Measurements from ENCODE around the gene F8. TPM values are rescaled to one million over a fixed set of nuclear protein-coding genes. Genes with fewer than 3 reads are reported as not detected.

The F8 gene
- total and polyA plus RNA-seq, 4 donors: 4.8 to 8.0 (median 7.0) TPM

- Histone ChIP-seq H3K36me3 (ENCODE audit: control insufficient read depth, insufficient read depth, low read length) (no peaks in the 10 kb centered on the region), H3K27ac (ENCODE audit: low read depth, low read length) (no peak overlapping the region), H3K27me3 (ENCODE audit: control insufficient read depth, insufficient read depth, low read length) (no peaks in the 10 kb centered on the region), H3K4me1 (ENCODE audit: control insufficient read depth, insufficient read depth, low read length) (no peaks in the 10 kb centered on the region), H3K4me3 (ENCODE audit: low read depth, low read length) (no peak overlapping the region), H3K9me3 (ENCODE audit: control insufficient read depth, insufficient read depth, low read length) (peaks cover 3% of the 10 kb centered on the region)
- DNase-seq (ENCODE audit: low read depth in 4 of 6, low spot score in 6 of 6): no peak
- no CpG with 5 or more reads among the region's 3 CpGs for WGBS (ENCODE audit: insufficient coverage)
Observed at GRCh38 chrX:154990496-154990895, 32.0 kb downstream of the F8 start.

GRCh38 chrX:154988719-154989118 is 33.8 kb downstream of the F8 start:
- no peak for DNase-seq (ENCODE audit: low read depth in 4 of 6, low spot score in 6 of 6)
- Histone ChIP-seq H3K4me3 (ENCODE audit: low read depth, low read length) (no peak overlapping the region), H3K4me1 (ENCODE audit: control insufficient read depth, insufficient read depth, low read length) (no peaks in the 10 kb centered on the region), H3K27me3 (ENCODE audit: control insufficient read depth, insufficient read depth, low read length) (no peaks in the 10 kb centered on the region), H3K36me3 (ENCODE audit: control insufficient read depth, insufficient read depth, low read length) (no peaks in the 10 kb centered on the region), H3K9me3 (ENCODE audit: control insufficient read depth, insufficient read depth, low read length) (peaks cover 3% of the 10 kb centered on the region), H3K27ac (ENCODE audit: low read depth, low read length) (no peak overlapping the region)
- 78% methylated on average over 1 of the region's 3 CpGs for WGBS (ENCODE audit: insufficient coverage)

- Histone ChIP-seq H3K36me3 (ENCODE audit: control insufficient read depth, insufficient read depth, low read length) (no peaks in the 10 kb centered on the region), H3K27me3 (ENCODE audit: control insufficient read depth, insufficient read depth, low read length) (no peaks in the 10 kb centered on the region), H3K9me3 (ENCODE audit: control insufficient read depth, insufficient read depth, low read length) (peaks cover 3% of the 10 kb centered on the region), H3K27ac (ENCODE audit: low read depth, low read length) (no peak overlapping the region), H3K4me1 (ENCODE audit: control insufficient read depth, insufficient read depth, low read length) (no peaks in the 10 kb centered on the region), H3K4me3 (ENCODE audit: low read depth, low read length) (no peak overlapping the region)
- no peak for DNase-seq (ENCODE audit: low read depth in 4 of 6, low spot score in 6 of 6)
- WGBS (ENCODE audit: insufficient coverage): no CpG with 5 or more reads among the region's 3 CpGs
Observed at GRCh38 chrX:154987940-154988339, 34.6 kb downstream of the F8 start.

GRCh38 chrX:154986826-154987575 is 35.5 kb downstream of the F8 start:
- H3K4me1 ChIP-seq (ENCODE audit: control insufficient read depth, insufficient read depth, low read length): no peaks in the 10 kb centered on the region
- H3K27me3 ChIP-seq (ENCODE audit: control insufficient read depth, insufficient read depth, low read length): no peaks in the 10 kb centered on the region
- no peak for DNase-seq (ENCODE audit: low read depth in 4 of 6, low spot score in 6 of 6)
- no peaks in the 10 kb centered on the region for H3K36me3 ChIP-seq (ENCODE audit: control insufficient read depth, insufficient read depth, low read length)
- WGBS (ENCODE audit: insufficient coverage): no CpG with 5 or more reads among the region's 3 CpGs
- H3K27ac ChIP-seq (ENCODE audit: low read depth, low read length): no peak overlapping the region
- H3K9me3 ChIP-seq (ENCODE audit: control insufficient read depth, insufficient read depth, low read length): peaks cover 3% of the 10 kb centered on the region
- H3K4me3 ChIP-seq (ENCODE audit: low read depth, low read length): no peak overlapping the region

- Histone ChIP-seq H3K27ac (ENCODE audit: low read depth, low read length) (no peak overlapping the region), H3K27me3 (ENCODE audit: control insufficient read depth, insufficient read depth, low read length) (no peaks in the 10 kb centered on the region), H3K4me3 (ENCODE audit: low read depth, low read length) (no peak overlapping the region), H3K9me3 (ENCODE audit: control insufficient read depth, insufficient read depth, low read length) (no peaks in the 10 kb centered on the region), H3K4me1 (ENCODE audit: control insufficient read depth, insufficient read depth, low read length) (no peaks in the 10 kb centered on the region), H3K36me3 (ENCODE audit: control insufficient read depth, insufficient read depth, low read length) (no peaks in the 10 kb centered on the region)
- no peak for DNase-seq (ENCODE audit: low read depth in 4 of 6, low spot score in 6 of 6)
- 10% methylated on average over 3 of the region's 6 CpGs for WGBS (ENCODE audit: insufficient coverage)
Observed at GRCh38 chrX:154981116-154981411, 41.5 kb downstream of the F8 start.

GRCh38 chrX:154980330-154981115 is 42.0 kb downstream of the F8 start:
- Histone ChIP-seq H3K9me3 (ENCODE audit: control insufficient read depth, insufficient read depth, low read length) (no peaks in the 10 kb centered on the region), H3K36me3 (ENCODE audit: control insufficient read depth, insufficient read depth, low read length) (no peaks in the 10 kb centered on the region), H3K4me3 (ENCODE audit: low read depth, low read length) (peak overlapping the region; percentile 20), H3K4me1 (ENCODE audit: control insufficient read depth, insufficient read depth, low read length) (no peaks in the 10 kb centered on the region), H3K27ac (ENCODE audit: low read depth, low read length) (no peak overlapping the region), H3K27me3 (ENCODE audit: control insufficient read depth, insufficient read depth, low read length) (no peaks in the 10 kb centered on the region)
- 25% methylated on average over 7 of the region's 11 CpGs for WGBS (ENCODE audit: insufficient coverage)
- DNase-seq (ENCODE audit: low read depth in 4 of 6, low spot score in 6 of 6): peak in 5 of 6 donors; percentile 15 to 78 (median 35)

- H3K27me3 ChIP-seq (ENCODE audit: control insufficient read depth, insufficient read depth, low read length): no peaks in the 10 kb centered on the region
- no peaks in the 10 kb centered on the region for H3K36me3 ChIP-seq (ENCODE audit: control insufficient read depth, insufficient read depth, low read length)
- no peak for DNase-seq (ENCODE audit: low read depth in 4 of 6, low spot score in 6 of 6)
- no peak overlapping the region for H3K4me3 ChIP-seq (ENCODE audit: low read depth, low read length)
- no peaks in the 10 kb centered on the region for H3K4me1 ChIP-seq (ENCODE audit: control insufficient read depth, insufficient read depth, low read length)
- WGBS (ENCODE audit: insufficient coverage): 50% methylated on average over 4 of the region's 4 CpGs
- no peaks in the 10 kb centered on the region for H3K9me3 ChIP-seq (ENCODE audit: control insufficient read depth, insufficient read depth, low read length)
- H3K27ac ChIP-seq (ENCODE audit: low read depth, low read length): no peak overlapping the region
Observed at GRCh38 chrX:154979629-154980028, 42.9 kb downstream of the F8 start.

GRCh38 chrX:154968353-154968752 is 54.2 kb downstream of the F8 start:
- Histone ChIP-seq H3K4me3 (ENCODE audit: low read depth, low read length) (no peak overlapping the region), H3K27ac (ENCODE audit: low read depth, low read length) (no peak overlapping the region), H3K9me3 (ENCODE audit: control insufficient read depth, insufficient read depth, low read length) (no peaks in the 10 kb centered on the region), H3K36me3 (ENCODE audit: control insufficient read depth, insufficient read depth, low read length) (no peaks in the 10 kb centered on the region), H3K27me3 (ENCODE audit: control insufficient read depth, insufficient read depth, low read length) (no peaks in the 10 kb centered on the region), H3K4me1 (ENCODE audit: control insufficient read depth, insufficient read depth, low read length) (no peaks in the 10 kb centered on the region)
- DNase-seq (ENCODE audit: low read depth in 4 of 6, low spot score in 6 of 6): no peak
- WGBS (ENCODE audit: insufficient coverage): 47% methylated on average over 2 of the region's 2 CpGs

- no peak overlapping the region for H3K27ac ChIP-seq (ENCODE audit: low read depth, low read length)
- no CpG with 5 or more reads among the region's 1 CpG for WGBS (ENCODE audit: insufficient coverage)
- H3K36me3 ChIP-seq (ENCODE audit: control insufficient read depth, insufficient read depth, low read length): no peaks in the 10 kb centered on the region
- no peaks in the 10 kb centered on the region for H3K27me3 ChIP-seq (ENCODE audit: control insufficient read depth, insufficient read depth, low read length)
- no peak overlapping the region for H3K4me3 ChIP-seq (ENCODE audit: low read depth, low read length)
- DNase-seq (ENCODE audit: low read depth in 4 of 6, low spot score in 6 of 6): no peak
- no peaks in the 10 kb centered on the region for H3K9me3 ChIP-seq (ENCODE audit: control insufficient read depth, insufficient read depth, low read length)
- no peaks in the 10 kb centered on the region for H3K4me1 ChIP-seq (ENCODE audit: control insufficient read depth, insufficient read depth, low read length)
Observed at GRCh38 chrX:154967603-154968002, 54.9 kb downstream of the F8 start.

- no peak for DNase-seq (ENCODE audit: low read depth in 4 of 6, low spot score in 6 of 6)
- Histone ChIP-seq H3K27me3 (ENCODE audit: control insufficient read depth, insufficient read depth, low read length) (no peaks in the 10 kb centered on the region), H3K36me3 (ENCODE audit: control insufficient read depth, insufficient read depth, low read length) (no peaks in the 10 kb centered on the region), H3K9me3 (ENCODE audit: control insufficient read depth, insufficient read depth, low read length) (no peaks in the 10 kb centered on the region), H3K4me1 (ENCODE audit: control insufficient read depth, insufficient read depth, low read length) (no peaks in the 10 kb centered on the region), H3K4me3 (ENCODE audit: low read depth, low read length) (no peak overlapping the region), H3K27ac (ENCODE audit: low read depth, low read length) (no peak overlapping the region)
Observed at GRCh38 chrX:154961947-154962346, 60.6 kb downstream of the F8 start.
